ENCODE results near the gene SLC31A1.

- no peak for TF ChIP-seq FOXM1 (IDR thresholded peaks at IDR 0.05; ENCODE audit: borderline replicate concordance, low read depth)
- no peak for TF ChIP-seq EP300 (IDR thresholded peaks at IDR 0.05; ENCODE audit: borderline replicate concordance)
- TF ChIP-seq REST (IDR thresholded peaks at IDR 0.05; ENCODE audit: low read depth): no peak
Measured at GRCh38 chr9:113215132-113215531, 6.2 kb upstream of the SLC31A1 start.

Measured in Ishikawa (cell line).